H4 (cell line): ENCODE results near the gene VASH1. TPM values are rescaled to one million over a fixed set of nuclear protein-coding genes. Genes with fewer than 3 reads are reported as not detected.
"Not testable (repeated sequence)": the region's sequence is repeated elsewhere in the genome, so short reads cannot be mapped to it uniquely, and the experiment has no call there.

ENCODE experiments used
- DNase-seq: peaks from one replicate; pipeline ENCODE4 v3.0.0-alpha.2; 2015; ENCODE audit warnings: low spot score
- total RNA-seq: library from RNA; depleted of rRNA; stranded (reverse); fragments of >200 nt; shearing (Covaris generic); gene quantifications from 2 replicates; pipeline ENCODE4 v1.2.3, GENCODE V29; 2014; rRNA removed

VASH1 gene
- 2.2 and 3.3 TPM in 2 replicates for total RNA-seq

- peak; percentile 37 for DNase-seq
These were observed at the start of gene VASH1 for GRCh38 chr14:76761136-76761959. VASH1 (plus strand) TSS chr14:76761468; CDS start chr14:76762822, 1,354 bp downstream.

DNA sequence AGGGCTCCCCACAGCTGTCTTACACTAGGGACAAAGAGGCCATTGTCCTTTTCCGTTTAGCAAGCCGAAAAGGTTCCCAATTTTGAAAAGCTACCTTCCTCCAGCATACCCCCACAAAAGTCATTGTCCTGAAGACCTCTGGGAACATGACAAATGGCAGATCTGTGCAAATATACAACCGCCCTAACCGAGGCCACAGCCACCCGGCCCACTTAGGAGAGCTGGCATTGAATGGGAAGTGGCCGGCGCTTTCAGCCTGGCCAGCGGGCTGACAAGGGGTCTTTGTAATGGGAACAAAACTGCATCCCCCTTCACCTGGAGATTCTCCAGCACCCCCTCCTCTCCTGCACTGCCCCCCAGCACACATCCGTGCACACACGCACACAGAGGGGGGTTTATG, 48.1 kb upstream of the VASH1 start:
- DNase-seq: no peak

DNA sequence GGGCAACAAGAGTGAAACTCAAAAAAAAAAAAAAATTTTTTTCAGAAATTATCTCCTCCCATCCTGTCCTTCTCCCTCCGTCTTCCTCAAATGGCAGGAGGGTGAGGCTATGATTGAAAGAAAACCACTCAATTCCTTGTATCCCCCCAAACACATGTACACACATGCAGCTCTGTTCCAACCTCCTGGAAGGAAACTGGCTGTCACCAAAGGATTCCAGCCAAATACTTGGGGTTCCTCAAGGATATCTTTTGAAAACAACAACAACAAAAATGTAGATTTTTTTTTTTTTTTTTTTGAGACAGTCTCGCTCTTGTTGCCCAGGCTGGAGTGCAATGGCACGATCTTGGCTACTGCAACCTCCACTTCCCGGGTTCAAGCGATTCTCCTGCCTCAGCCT, 46.8 kb upstream of the VASH1 start:
- no peak for DNase-seq

DNA sequence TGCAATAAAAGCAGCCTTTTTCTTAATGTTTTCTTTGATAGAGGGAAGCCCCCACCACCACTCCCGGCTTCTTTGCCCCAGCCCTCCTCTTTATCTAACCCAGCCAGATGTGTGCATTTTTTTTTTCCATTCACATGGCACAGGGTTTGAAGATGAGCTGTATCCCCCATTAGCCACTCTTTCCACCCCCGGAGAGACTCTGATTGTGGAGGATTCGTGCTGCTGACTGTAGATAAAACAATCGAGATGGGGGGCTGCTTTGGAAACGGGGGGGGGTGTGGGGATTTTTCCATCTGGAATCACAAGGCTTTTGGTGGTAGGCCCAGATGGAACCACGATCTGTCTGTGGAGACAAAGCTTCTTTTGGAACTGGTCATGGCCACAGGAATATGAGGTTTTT, 46.2 kb upstream of the VASH1 start:
- DNase-seq: no peak

- no peak for DNase-seq
These were observed 45.7 kb upstream of the VASH1 start for GRCh38 chr14:76715511-76716081.

DNA sequence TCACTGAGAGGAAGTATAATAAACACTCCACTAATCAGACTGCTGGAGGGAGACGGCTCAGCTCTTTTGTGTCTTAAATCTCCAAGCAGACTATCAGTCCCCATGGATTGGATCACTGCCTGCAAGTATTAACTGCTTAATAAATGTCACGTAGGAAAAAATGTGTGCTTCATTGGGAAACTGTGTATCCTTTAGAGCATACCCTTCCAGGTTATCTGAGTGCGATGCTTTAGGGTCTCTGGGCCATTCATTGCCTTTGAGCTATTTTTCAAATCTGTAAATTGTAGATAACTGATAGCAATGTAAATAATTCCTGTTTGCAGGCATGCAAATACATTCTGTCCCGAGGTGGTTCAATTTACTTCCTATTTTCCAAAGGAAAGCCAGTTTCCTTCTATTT, 45.0 kb upstream of the VASH1 start:
- no peak for DNase-seq

GRCh38 chr14:76717508-76718290, 43.6 kb upstream of the VASH1 start:
- no peak for DNase-seq

- DNase-seq: no peak
These were observed 42.8 kb upstream of the VASH1 start for GRCh38 chr14:76718306-76719040.

- DNase-seq: no peak
These were observed 41.6 kb upstream of the VASH1 start for GRCh38 chr14:76719666-76720065.

DNA sequence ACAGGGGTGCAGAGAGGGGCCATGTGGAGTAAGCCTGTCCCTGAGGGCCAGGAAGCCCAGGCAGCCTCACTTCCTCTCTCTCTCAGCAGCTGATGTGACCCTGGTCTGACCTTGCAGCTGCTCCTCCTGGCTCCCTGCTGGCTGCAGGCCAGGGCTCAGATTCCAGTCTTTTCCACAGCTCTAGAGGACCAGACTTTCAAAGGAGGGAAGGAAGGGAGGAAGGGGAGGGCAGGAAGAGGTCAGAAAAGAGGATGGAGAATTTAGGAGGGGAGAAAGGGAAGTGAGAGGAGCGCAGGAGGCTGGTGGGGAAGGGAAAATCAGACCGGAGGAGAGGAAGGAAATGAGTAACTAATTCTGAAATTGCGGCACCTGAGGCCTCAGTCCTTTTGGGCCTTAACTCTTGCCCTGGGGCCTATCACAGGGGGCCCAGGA, 40.9 kb upstream of the VASH1 start:
- DNase-seq: peak; percentile 68

GRCh38 chr14:76721506-76721905, 39.8 kb upstream of the VASH1 start:
- not testable (repeated sequence) for DNase-seq

DNA sequence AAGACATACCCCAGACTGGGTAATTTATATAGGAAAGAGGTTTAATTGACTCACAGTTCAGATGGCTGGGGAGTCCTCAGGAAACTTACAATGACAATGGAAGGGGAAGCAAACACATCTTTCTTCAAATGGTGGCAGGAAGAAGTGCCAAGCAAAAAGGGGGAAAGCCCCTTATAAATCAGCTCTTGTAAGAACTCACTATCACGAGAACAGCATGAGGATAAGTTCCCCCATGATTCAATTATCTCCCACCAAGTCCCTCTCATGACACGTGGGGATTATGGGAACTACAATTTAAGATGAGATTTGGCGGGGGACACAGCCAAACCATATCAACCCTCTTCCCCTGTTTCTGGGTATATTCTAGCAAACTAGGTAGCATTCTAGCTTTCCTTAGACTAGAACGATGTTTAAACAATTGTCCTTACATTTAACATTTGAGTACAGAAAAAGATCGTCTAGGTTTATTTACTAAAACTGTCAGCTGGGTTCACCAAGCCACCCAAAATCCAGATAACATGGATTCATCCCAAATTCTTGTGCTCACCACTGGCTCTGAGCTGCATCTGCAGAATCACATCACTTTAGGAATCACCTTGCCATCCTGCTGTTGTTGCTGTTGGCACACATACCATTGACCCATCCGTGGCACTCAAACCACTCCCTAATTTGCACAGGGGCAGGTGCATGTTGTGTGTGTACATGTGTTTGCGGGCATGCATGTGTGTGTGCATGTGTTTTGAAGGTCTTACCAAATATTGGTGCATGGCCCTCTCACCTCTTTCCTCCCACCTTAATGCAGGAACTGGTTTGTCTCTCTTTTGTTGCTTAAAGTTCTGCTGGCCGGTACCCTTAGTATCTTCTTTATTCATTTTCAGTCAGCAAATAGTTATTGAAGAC, 36.4 kb upstream of the VASH1 start:
- no peak for DNase-seq

DNA sequence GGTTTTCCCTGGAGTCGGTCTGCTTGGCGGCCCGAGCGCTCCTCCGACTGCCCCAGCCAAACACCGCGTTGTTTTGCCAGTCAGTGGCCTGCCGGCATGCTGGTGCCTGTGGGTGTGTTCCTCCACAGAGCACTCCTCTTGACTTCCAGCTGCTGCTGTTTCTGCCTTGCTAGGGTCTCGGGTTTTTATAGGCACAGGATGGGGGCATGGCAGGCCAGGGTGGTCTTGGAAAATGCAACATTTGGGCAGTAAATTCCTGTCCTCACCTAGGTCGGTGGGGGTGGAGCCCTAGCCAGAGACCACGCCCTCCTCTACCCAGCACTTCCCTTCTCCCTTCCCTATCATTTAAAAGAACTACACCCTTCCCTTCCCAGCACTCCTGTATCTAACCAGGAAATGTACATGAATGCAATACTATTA, 34.7 kb upstream of the VASH1 start:
- DNase-seq: no peak

DNA sequence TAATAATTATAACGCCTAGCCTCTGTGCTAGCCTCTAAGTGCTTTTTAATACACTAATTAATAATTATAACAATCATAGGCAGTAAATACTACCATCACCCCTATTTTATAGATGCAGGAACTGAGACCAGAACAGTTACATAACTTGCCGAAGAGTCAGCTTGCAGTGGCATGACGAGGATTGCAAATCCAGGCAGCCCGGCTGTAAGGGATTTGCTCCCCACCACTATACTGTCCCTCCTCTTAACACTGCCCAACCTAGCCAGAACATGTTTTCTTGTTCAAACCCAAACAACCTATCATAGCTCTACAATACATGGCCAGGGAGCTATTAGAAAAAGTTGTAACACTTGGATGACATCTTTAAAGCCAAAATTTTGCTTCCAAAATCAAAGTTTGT, 33.9 kb upstream of the VASH1 start:
- no peak for DNase-seq

GRCh38 chr14:76727901-76728300, 33.4 kb upstream of the VASH1 start:
- DNase-seq: no peak

DNA sequence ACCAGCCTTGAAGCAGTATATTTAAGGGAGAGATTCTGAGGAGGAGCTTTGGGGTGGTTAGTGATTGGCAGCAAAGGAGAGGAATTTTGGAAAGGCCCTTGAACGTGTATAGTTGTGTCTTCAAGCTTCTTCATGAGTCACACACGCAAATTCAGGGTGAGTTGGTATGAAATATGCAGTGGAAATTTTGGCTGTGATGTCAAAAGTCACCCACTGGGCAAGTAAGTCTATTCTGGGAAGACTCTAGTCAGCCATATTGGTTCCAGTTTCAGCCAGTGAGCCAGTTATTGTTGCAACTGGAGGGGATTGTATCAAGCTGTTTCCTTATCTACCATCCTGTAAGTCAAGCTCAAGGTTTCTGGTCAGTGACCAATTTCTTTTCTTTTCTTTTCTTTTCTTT, 32.0 kb upstream of the VASH1 start:
- DNase-seq: no peak

DNA sequence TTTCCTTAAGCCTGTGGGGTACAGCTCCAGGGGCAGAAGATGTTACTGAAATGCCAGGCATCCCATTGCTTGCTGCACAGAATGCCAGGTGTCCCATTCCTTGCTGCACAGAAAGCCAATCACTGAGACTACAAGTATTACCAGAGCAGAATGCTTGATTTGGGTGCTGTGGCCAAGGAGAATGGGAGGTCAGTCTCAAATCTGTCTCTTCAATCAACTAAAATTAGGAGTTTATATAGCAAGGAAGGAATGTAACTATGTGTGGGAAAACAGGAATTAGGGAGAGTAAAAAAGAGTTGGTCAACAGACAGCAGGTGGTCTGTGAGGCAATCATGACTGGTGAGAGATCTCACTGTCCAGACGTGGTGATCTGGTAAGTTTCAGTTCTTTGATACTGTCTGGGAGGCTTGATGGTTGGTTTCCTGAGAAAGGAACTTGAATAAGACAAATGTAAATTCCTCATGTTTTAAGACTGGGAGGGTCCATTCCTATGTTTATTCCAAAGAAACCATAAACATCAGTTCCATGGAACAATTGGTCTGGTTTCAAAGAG, 31.2 kb upstream of the VASH1 start:
- no peak for DNase-seq

- not testable (repeated sequence) for DNase-seq
These were observed 26.8 kb upstream of the VASH1 start for GRCh38 chr14:76734501-76734900.

- no peak for DNase-seq
These were observed 24.8 kb upstream of the VASH1 start for GRCh38 chr14:76736514-76736913.

GRCh38 chr14:76741074-76741473, 20.2 kb upstream of the VASH1 start:
- no peak for DNase-seq

DNA sequence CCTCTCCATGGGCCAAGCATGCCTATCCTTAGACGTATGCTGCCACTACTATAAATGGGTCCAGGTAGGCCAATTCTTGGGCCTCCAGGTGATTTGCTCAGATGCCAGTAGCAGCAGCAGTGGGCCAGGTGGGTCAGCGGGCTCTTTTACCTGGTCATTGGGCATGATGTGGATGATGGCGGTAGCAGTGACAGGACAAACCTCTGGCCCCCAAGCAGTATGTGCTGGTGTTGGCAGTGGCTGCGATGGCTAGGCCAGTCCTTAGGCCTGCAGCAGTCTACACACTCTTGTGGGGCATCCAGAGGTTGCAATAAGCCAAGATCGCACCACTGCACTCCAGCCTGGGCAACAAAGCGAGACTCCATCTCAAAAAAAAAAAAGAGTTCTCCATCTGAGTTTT, 19.1 kb upstream of the VASH1 start:
- no peak for DNase-seq
